ENCODE results near the gene PRKAR2B.

DNA sequence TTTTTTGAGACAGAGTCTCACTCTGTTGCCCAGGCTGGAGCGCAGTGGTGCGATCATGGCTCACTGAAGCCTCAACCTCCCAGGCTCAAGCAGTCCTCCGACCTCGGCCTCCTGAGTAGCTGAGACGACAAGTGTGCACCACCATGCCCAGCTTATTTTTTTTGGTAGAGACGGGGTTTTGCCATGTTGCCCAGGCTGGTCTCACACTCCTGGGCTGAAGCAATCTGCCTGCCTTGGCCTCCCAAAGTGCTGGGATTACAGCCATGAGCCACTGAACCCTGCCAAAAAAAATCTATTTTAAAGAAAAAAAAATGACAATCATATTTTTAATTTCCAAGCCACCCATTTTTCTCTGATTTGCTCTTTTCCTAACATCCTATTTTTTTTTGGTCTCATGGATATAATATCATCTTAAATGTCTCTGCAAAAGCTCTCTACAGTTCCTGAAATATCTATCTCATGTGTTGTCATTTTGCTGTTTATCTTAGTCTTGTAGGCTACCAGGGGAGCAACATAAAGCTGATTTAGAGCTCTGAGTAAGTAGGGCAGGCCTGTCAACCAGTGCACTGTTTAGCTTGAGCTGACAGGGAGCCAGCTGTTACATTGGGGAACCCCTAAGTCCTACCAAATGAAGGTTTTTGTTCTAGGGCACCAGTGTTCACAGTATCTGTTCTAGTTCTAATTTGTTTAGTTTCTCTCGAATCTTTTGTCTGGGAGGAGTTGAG lies 94.4 kb downstream of the PRKAR2B start:
- TF ChIP-seq GATA2 (IDR thresholded peaks at IDR 0.05; ENCODE audit: low read depth, low read length) (no peak), GATA3 (IDR thresholded peaks at IDR 0.05; ENCODE audit: low read depth, low read length) (no peak)

Measured in SH-SY5Y (cell line).